Urinary bladder (tissue), 4 donors: Measurements from ENCODE around the gene TPP2. TPM values are rescaled to one million over a fixed set of nuclear protein-coding genes. Genes with fewer than 3 reads are reported as not detected.
A peak's percentile ranks its signal among the peaks of the same experiment; 100 is the strongest.

Experiments
- DNase-seq: peaks from one replicate; pipeline ENCODE4 v3.0.0-alpha.2; 2015; ENCODE audit errors: extremely low spot score
- H3K27ac ChIP-seq: one replicate; pipeline ENCODE4 v1.5.1; 2013; ENCODE audit warnings: low read depth, mild to moderate bottlenecking, moderate library complexity
- H3K36me3 ChIP-seq: one replicate; pipeline ENCODE4 v1.6.1; 2013; ENCODE audit warnings: mild to moderate bottlenecking, moderate library complexity; ENCODE audit not compliant: insufficient read depth
- H3K4me1 ChIP-seq: one replicate; pipeline ENCODE4 v1.6.1; 2013; ENCODE audit warnings: mild to moderate bottlenecking, moderate library complexity; ENCODE audit not compliant: insufficient read depth
- H3K4me3 ChIP-seq: one replicate; pipeline ENCODE4 v1.5.1; 2013; ENCODE audit warnings: low read depth, low read length
- WGBS: extraction: QIAGEN DNeasy Blood & Tissue Kit; methylation state at CpG from one replicate; pipeline ENCODE4 v1.1.7; 2013; 5-methylcytosine and 5-hydroxymethylcytosine counted together
- polyA plus RNA-seq: library from polyadenylated mRNA; stranded (reverse); fragments of 200-250 nt; gene quantifications from one replicate; pipeline ENCODE4 v1.2.3, GENCODE V29; 2013
- total RNA-seq: library from RNA; depleted of rRNA; stranded (reverse); fragments of >200 nt; gene quantifications from one replicate; pipeline ENCODE4 v1.2.3, GENCODE V29; 2014
- donor health status: healthy with polysubstance abuse.
- donor health status: healthy.

TPP2 gene
- total and polyA plus RNA-seq, 2 donors: 22.1 to 76.1 TPM

GRCh38 chr13:102651392-102651791 lies 54.6 kb downstream of the TPP2 start:
- Histone ChIP-seq H3K4me3 (no peak overlapping the region), H3K27ac (no peak overlapping the region), H3K36me3 (peaks cover 1% of the 10 kb centered on the region), H3K4me1 (no peaks in the 10 kb centered on the region)
- DNase-seq: no peak

GRCh38 chr13:102651892-102652291 lies 55.1 kb downstream of the TPP2 start:
- Histone ChIP-seq H3K4me1 (no peaks in the 10 kb centered on the region), H3K27ac (no peak overlapping the region), H3K36me3 (peaks cover 1% of the 10 kb centered on the region), H3K4me3 (no peak overlapping the region)
- WGBS: 47% methylated on average over 5 of the region's 5 CpGs
- peak; percentile 17 for DNase-seq

- DNase-seq: no peak
- no peak overlapping the region for H3K4me3 ChIP-seq
- H3K27ac ChIP-seq: no peak overlapping the region
- no peaks in the 10 kb centered on the region for H3K36me3 ChIP-seq
- H3K4me1 ChIP-seq: no peaks in the 10 kb centered on the region
- 62% methylated on average over 2 of the region's 2 CpGs for WGBS
These were observed 58.0 kb downstream of the TPP2 start for GRCh38 chr13:102654756-102655155.

- no peak overlapping the region for H3K27ac ChIP-seq
- H3K4me1 ChIP-seq: no peaks in the 10 kb centered on the region
- H3K36me3 ChIP-seq: no peaks in the 10 kb centered on the region
- H3K4me3 ChIP-seq: no peak overlapping the region
- 84% methylated on average over 6 of the region's 6 CpGs for WGBS
- no peak for DNase-seq
These were observed 60.8 kb downstream of the TPP2 start for GRCh38 chr13:102657630-102658029.

- Histone ChIP-seq H3K4me1 (no peaks in the 10 kb centered on the region), H3K27ac (no peak overlapping the region), H3K4me3 (no peak overlapping the region), H3K36me3 (no peaks in the 10 kb centered on the region)
- DNase-seq: no peak
- 92% methylated on average over 3 of the region's 3 CpGs for WGBS
These were observed 61.9 kb downstream of the TPP2 start for GRCh38 chr13:102658660-102659059.

GRCh38 chr13:102659168-102659713 lies 62.5 kb downstream of the TPP2 start:
- Histone ChIP-seq H3K4me1 (no peaks in the 10 kb centered on the region), H3K36me3 (no peaks in the 10 kb centered on the region), H3K4me3 (no peak overlapping the region), H3K27ac (no peak overlapping the region)
- no peak for DNase-seq

GRCh38 chr13:102667023-102667422 lies 70.2 kb downstream of the TPP2 start:
- Histone ChIP-seq H3K4me1 (no peaks in the 10 kb centered on the region), H3K27ac (no peak overlapping the region), H3K4me3 (no peak overlapping the region), H3K36me3 (no peaks in the 10 kb centered on the region)
- no peak for DNase-seq

GRCh38 chr13:102667911-102668310 lies 71.1 kb downstream of the TPP2 start:
- DNase-seq: no peak
- no peak overlapping the region for H3K4me3 ChIP-seq
- no peaks in the 10 kb centered on the region for H3K4me1 ChIP-seq
- 90% methylated on average over 4 of the region's 4 CpGs for whole genome bisulfite sequencing
- H3K27ac ChIP-seq: no peak overlapping the region
- no peaks in the 10 kb centered on the region for H3K36me3 ChIP-seq

- H3K4me3 ChIP-seq: no peak overlapping the region
- no peaks in the 10 kb centered on the region for H3K4me1 ChIP-seq
- DNase-seq: no peak
- H3K36me3 ChIP-seq: peaks cover 2% of the 10 kb centered on the region
- 70% methylated on average over 5 of the region's 5 CpGs for WGBS
- no peak overlapping the region for H3K27ac ChIP-seq
These were observed 73.3 kb downstream of the TPP2 start for GRCh38 chr13:102670130-102670529.

GRCh38 chr13:102675115-102675514 lies 78.3 kb downstream of the TPP2 start:
- WGBS: 86% methylated on average over 3 of the region's 3 CpGs
- H3K27ac ChIP-seq: no peak overlapping the region
- H3K4me3 ChIP-seq: no peak overlapping the region
- peaks cover 4% of the 10 kb centered on the region for H3K36me3 ChIP-seq
- H3K4me1 ChIP-seq: no peaks in the 10 kb centered on the region
- DNase-seq: no peak

- no peak for DNase-seq
- H3K4me1 ChIP-seq: no peaks in the 10 kb centered on the region
- H3K27ac ChIP-seq: no peak overlapping the region
- peaks cover 4% of the 10 kb centered on the region for H3K36me3 ChIP-seq
- H3K4me3 ChIP-seq: no peak overlapping the region
- WGBS: 85% methylated on average over 4 of the region's 4 CpGs
These were observed 80.3 kb downstream of the TPP2 start for GRCh38 chr13:102677122-102677521.

- 80% methylated on average over 5 of the region's 5 CpGs for WGBS
- DNase-seq: no peak
- no peak overlapping the region for H3K4me3 ChIP-seq
- H3K27ac ChIP-seq: no peak overlapping the region
- no peaks in the 10 kb centered on the region for H3K4me1 ChIP-seq
- peaks cover 4% of the 10 kb centered on the region for H3K36me3 ChIP-seq
These were observed 81.7 kb downstream of the TPP2 start for GRCh38 chr13:102678339-102679107.

- DNase-seq: no peak
These were observed 82.8 kb downstream of the TPP2 start for GRCh38 chr13:102679449-102680132.

GRCh38 chr13:102680133-102680717 lies 83.4 kb downstream of the TPP2 start:
- H3K4me3 ChIP-seq: no peak overlapping the region
- no peak overlapping the region for H3K27ac ChIP-seq
- no peak for DNase-seq
- 84% methylated on average over 4 of the region's 4 CpGs for WGBS
- H3K36me3 ChIP-seq: peaks cover 1% of the 10 kb centered on the region
- no peaks in the 10 kb centered on the region for H3K4me1 ChIP-seq

More at GRCh38 chr13:102679449-102680132, 82.8 kb downstream of the TPP2 start:
- 71% methylated on average over 3 of the region's 3 CpGs for WGBS
- no peaks in the 10 kb centered on the region for H3K4me1 ChIP-seq
- no peak overlapping the region for H3K4me3 ChIP-seq
- no peak overlapping the region for H3K27ac ChIP-seq
- peaks cover 1% of the 10 kb centered on the region for H3K36me3 ChIP-seq
